ENCODE measurements around the gene NEAT1.

- TF ChIP-seq YY1 (IDR thresholded peaks at IDR 0.05; ENCODE audit: insufficient read depth, insufficient read length) (no peak), ZNF274 (IDR thresholded peaks at IDR 0.05; ENCODE audit: low read depth, low read length) (no peak)
Observed at GRCh38 chr11:65459552-65459951, 37.0 kb downstream of the NEAT1 start.
